Uterus (tissue), 2 donors: Measurements from ENCODE around the gene RAI1.

ENCODE experiments used
- POLR2A ChIP-seq, 2 donors: fragments of 450-650 bp; IDR thresholded peaks; one replicate each; pipeline ENCODE4 v1.6.1; 2016; ENCODE audit warnings: antibody characterized with exemption in 2 of 2, mild to moderate bottlenecking in 1 of 2, moderate library complexity in 1 of 2
- TF ChIP-seq, protein P1 (sequence below), 4 experiments: fragments of 200-600 bp in 2 of 4; fragments of 450-650 bp in 2 of 4; sonication (generic) in 2 of 4; IDR thresholded peaks; one replicate each; pipeline ENCODE4 v1.5.1; 2016 to 2019; ENCODE audit warnings: antibody characterized with exemption in 4 of 4, mild to moderate bottlenecking in 2 of 4, moderate library complexity in 1 of 4

DNA sequence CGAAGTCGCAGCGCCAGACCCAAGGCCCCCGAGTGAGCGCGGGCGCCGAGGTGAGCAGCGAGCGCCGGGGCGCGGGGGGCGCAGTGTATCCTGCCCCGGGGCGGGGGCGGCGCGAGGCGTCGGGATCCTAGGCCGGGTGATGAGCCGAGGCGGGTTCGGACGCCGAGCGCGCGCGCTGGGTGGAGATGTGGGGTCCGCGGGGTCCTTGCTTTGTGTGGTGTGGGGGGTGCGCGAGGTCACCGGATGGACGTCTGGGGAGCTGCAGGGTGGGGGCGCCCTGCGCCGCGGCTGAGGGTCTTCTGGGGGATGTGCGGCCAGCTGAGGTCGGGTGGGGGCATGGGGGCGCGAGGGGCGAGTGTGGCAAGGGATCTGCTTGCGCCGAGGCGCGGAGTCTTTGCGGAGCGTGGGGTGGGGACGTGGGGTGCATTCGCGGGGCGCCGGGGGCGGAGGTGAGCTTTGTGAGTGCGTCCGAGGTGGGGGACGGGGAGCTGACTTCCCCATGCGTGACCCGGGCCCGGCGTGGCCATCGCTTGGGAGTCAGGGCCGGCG lies 560 bp downstream of the RAI1 start:
- TF ChIP-seq, protein P1, sequence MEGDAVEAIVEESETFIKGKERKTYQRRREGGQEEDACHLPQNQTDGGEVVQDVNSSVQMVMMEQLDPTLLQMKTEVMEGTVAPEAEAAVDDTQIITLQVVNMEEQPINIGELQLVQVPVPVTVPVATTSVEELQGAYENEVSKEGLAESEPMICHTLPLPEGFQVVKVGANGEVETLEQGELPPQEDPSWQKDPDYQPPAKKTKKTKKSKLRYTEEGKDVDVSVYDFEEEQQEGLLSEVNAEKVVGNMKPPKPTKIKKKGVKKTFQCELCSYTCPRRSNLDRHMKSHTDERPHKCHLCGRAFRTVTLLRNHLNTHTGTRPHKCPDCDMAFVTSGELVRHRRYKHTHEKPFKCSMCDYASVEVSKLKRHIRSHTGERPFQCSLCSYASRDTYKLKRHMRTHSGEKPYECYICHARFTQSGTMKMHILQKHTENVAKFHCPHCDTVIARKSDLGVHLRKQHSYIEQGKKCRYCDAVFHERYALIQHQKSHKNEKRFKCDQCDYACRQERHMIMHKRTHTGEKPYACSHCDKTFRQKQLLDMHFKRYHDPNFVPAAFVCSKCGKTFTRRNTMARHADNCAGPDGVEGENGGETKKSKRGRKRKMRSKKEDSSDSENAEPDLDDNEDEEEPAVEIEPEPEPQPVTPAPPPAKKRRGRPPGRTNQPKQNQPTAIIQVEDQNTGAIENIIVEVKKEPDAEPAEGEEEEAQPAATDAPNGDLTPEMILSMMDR (IDR thresholded peaks at IDR 0.05): no peak
- no peak for TF ChIP-seq POLR2A (IDR thresholded peaks at IDR 0.05)
